GM15510 (cell line): Measurements from ENCODE around the gene NPBWR2.

Experiments
- POLR2A ChIP-seq: IDR thresholded peaks from 3 replicates; pipeline ENCODE4 v1.6.1; 2011; ENCODE audit warnings: borderline replicate concordance; ENCODE audit not compliant: insufficient read length; ENCODE audit errors: extremely low read depth

NPBWR2 gene

GRCh38 chr20:64101731-64102621 is 5.4 kb downstream of the NPBWR2 start:
- TF ChIP-seq POLR2A, result no peak

GRCh38 chr20:64100946-64101688 is 6.2 kb downstream of the NPBWR2 start:
- TF ChIP-seq POLR2A, result no peak

DNA sequence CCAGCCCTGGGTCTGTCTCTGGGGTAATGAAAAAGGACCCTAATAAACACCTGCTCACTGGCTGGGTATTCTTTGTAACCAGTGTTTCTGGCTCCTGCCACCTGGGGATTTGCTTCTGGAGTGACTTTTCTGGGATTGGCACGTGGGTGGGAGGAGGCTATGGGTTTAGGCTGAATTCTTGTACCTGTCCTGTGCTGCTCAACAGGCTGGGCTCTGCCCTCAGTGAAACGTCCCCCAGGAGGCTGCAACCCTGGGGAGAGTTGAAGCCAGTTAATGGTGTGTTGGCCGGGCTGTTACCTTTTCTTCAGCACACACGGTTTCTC is 6.8 kb downstream of the NPBWR2 start:
- TF ChIP-seq POLR2A, result no peak

DNA sequence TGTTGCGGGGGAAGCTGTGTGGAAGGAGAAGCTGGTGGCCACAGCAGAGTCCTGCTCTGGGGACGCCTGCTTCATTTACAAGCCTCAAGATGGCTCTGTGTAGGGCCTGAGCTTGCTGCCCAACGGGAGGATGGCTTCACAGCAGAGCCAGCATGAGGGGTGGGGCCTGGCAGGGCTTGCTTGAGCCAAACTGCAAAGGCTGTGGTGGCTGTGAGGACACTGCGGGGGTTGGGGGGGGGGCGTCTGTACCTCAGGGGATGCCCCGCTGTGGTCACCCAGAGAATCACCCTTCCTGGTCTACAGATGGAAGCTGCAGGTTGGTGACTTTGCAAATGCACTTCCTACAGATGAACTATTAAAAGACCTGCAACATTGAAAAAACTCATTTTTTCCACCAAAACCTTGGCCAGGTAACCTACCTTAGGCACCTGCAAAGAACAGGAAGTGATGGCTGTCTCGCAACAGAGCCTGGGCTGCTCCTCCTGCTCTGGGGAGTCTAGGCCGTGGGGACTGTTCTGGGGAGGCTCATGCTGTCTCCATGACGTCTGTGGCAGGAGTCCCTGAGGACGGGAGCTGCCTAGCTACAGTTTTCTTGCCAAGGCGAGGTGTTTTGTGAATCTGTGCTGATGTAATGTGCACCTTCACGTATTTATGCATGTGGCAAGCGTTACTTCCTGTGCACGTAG is 7.3 kb downstream of the NPBWR2 start:
- no peak for TF ChIP-seq POLR2A

- TF ChIP-seq POLR2A, result no peak
Measured at GRCh38 chr20:64099086-64099786, 8.1 kb downstream of the NPBWR2 start.

- no peak for TF ChIP-seq POLR2A
Measured at GRCh38 chr20:64098471-64099013, 8.8 kb downstream of the NPBWR2 start.

GRCh38 chr20:64096535-64096934 is 10.8 kb downstream of the NPBWR2 start:
- TF ChIP-seq POLR2A, result no peak

GRCh38 chr20:64095927-64096326 is 11.4 kb downstream of the NPBWR2 start:
- TF ChIP-seq POLR2A, result no peak

- no peak for TF ChIP-seq POLR2A
Measured at GRCh38 chr20:64095455-64095854, 11.9 kb downstream of the NPBWR2 start.

- no peak for TF ChIP-seq POLR2A
Measured at GRCh38 chr20:64093013-64093503, 14.3 kb downstream of the NPBWR2 start.

DNA sequence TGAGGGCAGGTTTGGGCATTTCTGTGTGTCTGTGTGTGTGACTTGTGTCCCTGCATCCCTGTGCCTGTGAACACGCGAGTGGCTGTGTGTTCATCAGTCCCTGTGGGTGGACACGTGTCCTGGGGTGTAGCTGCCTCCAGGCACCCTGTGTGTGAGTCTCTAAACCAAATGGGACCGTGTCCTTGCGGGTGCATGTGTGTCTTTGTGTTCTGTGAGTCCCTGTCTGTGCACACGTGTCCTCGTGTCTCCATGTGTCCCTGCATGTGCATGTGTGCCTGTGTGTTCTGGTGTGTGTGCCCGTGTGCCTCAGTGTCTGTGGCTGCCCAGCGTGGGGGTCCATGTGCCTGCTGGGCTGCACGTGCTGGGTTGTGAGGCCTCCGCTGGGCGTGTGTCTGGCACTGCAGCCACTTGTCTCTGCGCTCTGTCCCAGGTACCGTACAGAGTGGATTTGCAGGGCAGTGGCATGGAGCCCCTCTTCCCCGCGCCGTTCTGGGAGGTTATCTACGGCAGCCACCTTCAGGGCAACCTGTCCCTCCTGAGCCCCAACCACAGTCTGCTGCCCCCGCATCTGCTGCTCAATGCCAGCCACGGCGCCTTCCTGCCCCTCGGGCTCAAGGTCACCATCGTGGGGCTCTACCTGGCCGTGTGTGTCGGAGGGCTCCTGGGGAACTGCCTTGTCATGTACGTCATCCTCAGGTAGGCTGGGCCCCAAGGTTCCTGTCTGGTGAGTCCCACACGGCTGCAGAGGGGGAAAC is 14.9 kb downstream of the NPBWR2 start:
- TF ChIP-seq POLR2A, result no peak

DNA sequence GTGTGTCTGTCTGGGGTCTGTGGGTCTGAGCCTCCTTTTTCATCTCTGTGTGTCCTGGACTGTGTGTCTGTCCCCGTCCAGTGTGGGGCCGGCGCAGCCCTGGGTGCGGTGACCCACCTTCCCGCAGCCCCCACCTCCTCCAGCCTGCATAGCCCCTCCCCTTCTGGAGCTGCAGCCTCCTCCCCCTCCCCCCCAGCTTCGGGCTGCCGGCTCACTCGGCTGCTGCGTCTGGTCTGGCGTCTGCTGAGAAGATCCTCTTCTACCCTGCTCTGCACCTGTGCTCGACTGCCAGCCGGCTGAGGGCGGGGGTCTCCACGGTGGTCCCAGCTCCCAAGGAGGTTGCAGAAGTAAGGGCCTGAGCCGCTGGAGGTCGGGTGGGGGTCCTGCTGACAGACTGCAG is 15.6 kb downstream of the NPBWR2 start:
- no peak for TF ChIP-seq POLR2A

DNA sequence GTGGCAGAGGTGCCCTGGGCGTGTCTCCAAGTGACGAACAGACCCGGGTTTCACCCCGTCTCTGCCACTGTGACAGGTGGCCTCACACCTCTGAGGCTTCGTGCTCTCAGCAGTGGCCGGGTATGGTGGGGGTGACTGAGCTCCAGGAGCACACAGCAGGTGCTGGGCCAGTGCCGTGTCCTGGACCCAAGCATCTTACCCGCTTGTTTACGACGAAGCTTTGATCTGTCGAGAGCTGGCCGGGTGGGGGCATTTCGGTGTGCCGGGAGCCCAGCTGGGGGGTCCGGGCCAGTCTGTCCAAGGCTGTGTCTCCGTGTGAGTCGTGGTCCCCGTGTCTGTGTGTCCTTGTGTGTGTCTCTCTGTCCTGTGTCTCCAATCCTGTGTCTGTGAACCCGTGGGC is 16.0 kb downstream of the NPBWR2 start:
- TF ChIP-seq POLR2A, result no peak

GRCh38 chr20:64090165-64090564 is 17.2 kb downstream of the NPBWR2 start:
- TF ChIP-seq POLR2A, result no peak

DNA sequence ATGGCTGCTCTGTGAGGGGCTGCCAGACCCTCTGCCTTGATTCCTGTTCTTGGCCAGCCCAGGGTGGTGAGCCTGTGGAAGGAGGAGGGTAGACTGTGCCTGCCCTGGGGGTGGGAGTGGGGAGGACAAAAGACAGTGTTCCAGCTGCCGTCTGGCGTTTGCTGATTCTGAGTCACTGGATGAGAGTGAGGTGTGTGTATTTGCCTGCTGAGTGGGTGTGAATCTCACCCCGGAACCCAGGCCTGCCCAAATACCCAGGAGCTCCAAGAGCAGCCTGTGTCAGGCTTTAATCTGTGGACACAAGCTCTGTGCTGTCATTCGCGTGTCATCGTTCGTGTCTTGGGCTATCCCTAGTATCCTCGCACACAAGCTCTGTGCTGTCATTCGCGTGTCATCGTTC is 20.6 kb downstream of the NPBWR2 start:
- no peak for TF ChIP-seq POLR2A
